ENCODE results near the gene SRRT.

DNA sequence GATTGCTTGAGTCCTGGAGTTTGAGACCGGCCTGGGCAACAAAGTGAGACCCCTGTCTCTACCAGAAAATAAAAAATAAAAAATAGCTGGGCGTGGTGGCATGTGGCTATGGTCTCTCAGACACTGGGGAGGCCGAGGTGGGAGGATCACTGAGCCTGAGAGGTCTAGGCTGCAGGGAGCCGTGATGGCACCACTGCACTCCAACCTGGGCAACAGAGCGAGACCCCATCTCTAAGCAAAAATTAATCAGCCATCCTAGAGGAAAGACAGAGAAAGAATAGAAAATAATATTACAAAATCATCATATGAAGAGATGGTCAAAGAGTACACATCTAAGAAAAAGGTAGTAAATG, 42.6 kb upstream of the SRRT start:
- TF ChIP-seq EZH2 (IDR thresholded peaks at IDR 0.05; ENCODE audit: low read length, missing control alignments) (no peak), CTCF (conservative IDR thresholded peaks at IDR 0.05 in 1 of 2, IDR thresholded peaks at IDR 0.05 in 1 of 2; ENCODE audit: low read depth in 1 of 2, low read length in 2 of 2) (no peak)

All from fibroblast of lung (primary cell).